ENCODE measurements around the gene CELF2.

The CELF2 gene

DNA sequence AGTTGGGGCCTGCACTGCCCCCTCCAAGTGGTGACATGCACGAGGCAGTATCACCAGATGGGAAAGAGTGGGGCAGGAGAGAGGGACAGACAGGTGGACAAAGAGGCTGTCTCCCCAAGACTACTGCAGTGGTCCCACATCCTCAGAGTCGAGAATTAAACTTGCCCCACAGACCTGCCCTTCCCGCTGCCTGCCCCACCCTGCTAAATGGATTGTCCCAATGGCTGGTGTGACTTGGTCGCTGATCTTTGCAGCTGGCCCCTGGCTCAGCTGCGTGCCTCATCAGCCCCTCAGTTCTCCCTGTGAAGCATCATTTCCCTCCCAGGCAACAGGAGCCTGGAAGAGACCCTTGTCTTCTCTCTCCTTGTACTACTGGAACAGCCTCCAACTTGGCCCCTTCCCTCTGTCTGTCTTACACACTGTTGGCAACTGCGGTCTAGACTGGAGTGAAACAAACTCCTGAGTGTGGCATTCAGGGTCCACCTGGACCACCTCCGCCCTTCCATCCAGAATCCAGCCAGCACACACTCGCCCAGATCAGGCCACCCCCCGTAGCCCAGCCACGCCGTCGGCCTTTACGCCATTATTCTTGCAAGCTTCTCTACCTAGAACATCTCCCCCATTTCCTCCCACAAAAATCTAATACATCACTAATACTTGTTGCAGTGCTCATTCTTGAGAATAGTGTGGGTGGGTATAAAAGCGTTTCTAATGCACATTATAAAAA is 275.1 kb downstream of the CELF2 start:
- DNase-seq, result no peak
- H3K27me3 ChIP-seq, result no peaks in the 10 kb centered on the region
- H3K36me3 ChIP-seq, result no peaks in the 10 kb centered on the region
- TF ChIP-seq, protein P1, sequence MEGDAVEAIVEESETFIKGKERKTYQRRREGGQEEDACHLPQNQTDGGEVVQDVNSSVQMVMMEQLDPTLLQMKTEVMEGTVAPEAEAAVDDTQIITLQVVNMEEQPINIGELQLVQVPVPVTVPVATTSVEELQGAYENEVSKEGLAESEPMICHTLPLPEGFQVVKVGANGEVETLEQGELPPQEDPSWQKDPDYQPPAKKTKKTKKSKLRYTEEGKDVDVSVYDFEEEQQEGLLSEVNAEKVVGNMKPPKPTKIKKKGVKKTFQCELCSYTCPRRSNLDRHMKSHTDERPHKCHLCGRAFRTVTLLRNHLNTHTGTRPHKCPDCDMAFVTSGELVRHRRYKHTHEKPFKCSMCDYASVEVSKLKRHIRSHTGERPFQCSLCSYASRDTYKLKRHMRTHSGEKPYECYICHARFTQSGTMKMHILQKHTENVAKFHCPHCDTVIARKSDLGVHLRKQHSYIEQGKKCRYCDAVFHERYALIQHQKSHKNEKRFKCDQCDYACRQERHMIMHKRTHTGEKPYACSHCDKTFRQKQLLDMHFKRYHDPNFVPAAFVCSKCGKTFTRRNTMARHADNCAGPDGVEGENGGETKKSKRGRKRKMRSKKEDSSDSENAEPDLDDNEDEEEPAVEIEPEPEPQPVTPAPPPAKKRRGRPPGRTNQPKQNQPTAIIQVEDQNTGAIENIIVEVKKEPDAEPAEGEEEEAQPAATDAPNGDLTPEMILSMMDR (IDR thresholded peaks at IDR 0.05; ENCODE audit: low read depth, low read length), result no peak
- no peaks in the 10 kb centered on the region for H3K4me1 ChIP-seq
- no peak overlapping the region for H3K4me3 ChIP-seq (ENCODE audit: low read depth, low read length)
- H3K9me3 ChIP-seq, result no peaks in the 10 kb centered on the region

DNA sequence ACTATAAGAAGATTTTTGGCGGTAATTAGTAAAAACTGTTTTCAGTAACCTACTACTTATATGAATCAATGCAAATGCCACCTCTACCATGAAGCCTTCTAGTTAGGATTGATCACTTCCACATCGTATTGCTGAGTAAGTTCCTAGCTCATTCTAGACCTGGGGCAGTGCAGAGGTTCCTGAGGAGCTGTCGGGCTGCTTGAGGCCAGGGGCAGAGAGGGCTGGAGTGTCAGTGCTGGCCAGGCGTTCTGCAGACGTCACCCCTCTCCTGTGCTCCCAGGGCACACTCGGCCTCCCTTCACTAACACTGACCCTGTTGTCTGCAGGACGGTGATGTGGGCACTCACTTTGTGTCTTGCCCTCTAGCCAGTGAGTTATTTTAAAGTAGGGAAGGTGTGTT is 275.7 kb downstream of the CELF2 start:
- no peak overlapping the region for H3K4me3 ChIP-seq (ENCODE audit: low read depth, low read length)
- TF ChIP-seq, protein P1 (IDR thresholded peaks at IDR 0.05; ENCODE audit: low read depth, low read length), result no peak
- no peaks in the 10 kb centered on the region for H3K36me3 ChIP-seq
- no peaks in the 10 kb centered on the region for H3K4me1 ChIP-seq
- H3K9me3 ChIP-seq, result no peaks in the 10 kb centered on the region
- no peak for DNase-seq
- no peaks in the 10 kb centered on the region for H3K27me3 ChIP-seq

DNA sequence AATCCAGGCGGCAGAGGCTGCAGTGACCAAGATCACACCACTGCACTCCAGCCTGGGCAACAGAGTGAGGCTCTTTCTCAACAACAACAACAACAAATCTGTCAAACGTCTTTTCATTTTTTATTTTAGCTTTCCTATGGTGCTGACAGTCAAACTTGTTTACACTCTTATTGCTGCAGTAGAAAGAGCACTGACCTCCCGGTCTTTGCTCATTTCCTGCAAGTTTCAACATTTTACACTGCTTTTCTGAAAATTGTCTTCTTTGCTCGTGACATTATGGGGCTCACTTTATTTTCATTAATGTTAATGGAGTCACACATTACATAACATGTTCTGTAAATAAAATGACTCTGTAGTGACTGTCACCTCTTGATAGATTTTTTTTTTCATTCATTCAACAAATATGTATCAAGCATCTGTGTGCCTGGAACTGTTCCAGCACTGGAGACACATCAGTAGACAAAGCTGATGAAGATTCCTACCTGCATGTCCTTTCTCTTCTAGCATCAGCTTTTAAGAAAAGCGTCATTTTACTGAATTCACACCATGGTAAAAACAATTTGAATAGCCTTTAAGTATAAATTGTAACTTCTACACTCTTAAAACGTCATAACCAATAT is 277.3 kb downstream of the CELF2 start:
- Histone ChIP-seq H3K4me3 (ENCODE audit: low read depth, low read length) (no peak overlapping the region), H3K27me3 (no peaks in the 10 kb centered on the region), H3K9me3 (no peaks in the 10 kb centered on the region), H3K36me3 (no peaks in the 10 kb centered on the region), H3K4me1 (no peaks in the 10 kb centered on the region)
- no peak for DNase-seq
- TF ChIP-seq, protein P1 (IDR thresholded peaks at IDR 0.05; ENCODE audit: low read depth, low read length), result no peak

DNA sequence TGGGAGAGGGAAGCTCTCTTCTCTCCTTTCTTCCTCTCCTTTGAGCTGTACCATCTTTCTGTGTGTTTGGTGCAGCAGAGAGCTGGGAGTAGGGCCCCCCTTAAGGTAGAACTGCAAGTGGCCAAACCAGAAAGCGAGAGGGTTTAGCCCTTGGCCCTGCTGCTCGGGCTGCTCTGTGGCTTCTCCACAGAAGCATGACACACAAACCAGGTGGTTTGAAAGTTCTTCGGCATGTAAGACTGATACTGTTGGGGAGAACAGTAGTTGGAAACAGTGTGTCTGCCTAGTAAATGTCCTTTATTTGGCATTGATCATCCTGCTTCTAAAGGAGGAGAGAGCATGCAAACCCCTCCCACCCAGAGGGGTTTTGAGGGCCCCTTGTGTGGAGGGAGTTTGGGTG is 277.8 kb downstream of the CELF2 start:
- H3K36me3 ChIP-seq, result no peaks in the 10 kb centered on the region
- H3K9me3 ChIP-seq, result no peaks in the 10 kb centered on the region
- no peaks in the 10 kb centered on the region for H3K27me3 ChIP-seq
- TF ChIP-seq, protein P1 (IDR thresholded peaks at IDR 0.05; ENCODE audit: low read depth, low read length), result no peak
- DNase-seq, result no peak
- no peaks in the 10 kb centered on the region for H3K4me1 ChIP-seq
- H3K4me3 ChIP-seq (ENCODE audit: low read depth, low read length), result no peak overlapping the region

DNA sequence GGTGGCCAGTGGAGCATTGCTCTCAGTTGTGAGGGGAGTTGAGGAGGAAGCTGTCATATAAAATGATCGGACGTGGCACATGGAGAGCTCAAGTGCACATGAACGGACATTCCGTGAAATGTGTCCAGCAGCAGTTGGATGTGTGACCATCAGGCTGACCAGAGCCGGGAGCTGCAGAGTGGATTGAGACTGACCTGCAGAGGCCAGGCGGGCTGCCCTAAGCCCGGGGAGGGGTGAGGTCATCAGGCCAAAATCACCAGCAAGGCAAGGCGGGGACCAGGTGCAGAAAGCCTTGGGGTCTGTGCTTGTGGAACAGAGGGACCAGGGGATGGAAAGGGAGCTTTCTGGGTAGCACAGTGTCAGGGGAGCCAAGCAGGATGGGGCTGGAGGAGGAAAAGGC is 279.5 kb downstream of the CELF2 start:
- TF ChIP-seq, protein P1 (IDR thresholded peaks at IDR 0.05; ENCODE audit: low read depth, low read length), result no peak
- DNase-seq, result no peak
- no peaks in the 10 kb centered on the region for H3K4me1 ChIP-seq

DNA sequence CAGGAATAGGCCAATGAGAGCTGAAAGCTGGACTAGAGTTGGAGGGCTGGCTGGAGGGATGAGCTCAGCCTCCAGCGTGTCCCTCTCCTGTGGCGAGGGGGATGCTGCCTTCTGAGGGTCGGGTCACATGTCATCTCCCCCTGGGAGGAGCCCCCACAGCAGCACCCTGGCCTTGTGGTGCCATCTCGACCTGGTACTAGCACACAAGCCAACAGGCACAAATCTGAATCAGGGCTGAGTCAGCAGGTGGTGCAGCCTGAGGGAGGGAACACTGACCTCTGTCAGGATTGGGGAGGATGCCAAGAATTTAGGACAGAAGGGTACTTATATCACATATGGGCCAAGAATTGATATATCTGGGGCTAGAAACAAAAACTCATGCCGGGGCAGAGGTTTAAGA is 280.4 kb downstream of the CELF2 start:
- Histone ChIP-seq H3K27me3 (no peaks in the 10 kb centered on the region), H3K4me1 (no peaks in the 10 kb centered on the region), H3K36me3 (no peaks in the 10 kb centered on the region), H3K9me3 (no peaks in the 10 kb centered on the region), H3K4me3 (ENCODE audit: low read depth, low read length) (no peak overlapping the region)
- DNase-seq, result no peak
- TF ChIP-seq, protein P1 (IDR thresholded peaks at IDR 0.05; ENCODE audit: low read depth, low read length), result no peak

More for the DNA sequence above, 279.5 kb downstream of the CELF2 start:
- H3K9me3 ChIP-seq, result no peaks in the 10 kb centered on the region
- no peak overlapping the region for H3K4me3 ChIP-seq (ENCODE audit: low read depth, low read length)
- no peaks in the 10 kb centered on the region for H3K27me3 ChIP-seq
- no peaks in the 10 kb centered on the region for H3K36me3 ChIP-seq

All from BE2C (cell line).